Hindlimb muscle (tissue), 1 donor: Measurements from ENCODE around the gene C16orf46. TPM values are rescaled to one million over a fixed set of nuclear protein-coding genes. Genes with fewer than 3 reads are reported as not detected.

Experiments
- DNase-seq: peaks from one replicate; pipeline ENCODE4 v3.0.0-alpha.2; 2013
- polyA plus RNA-seq: library from polyadenylated mRNA; unstranded; fragments of 120-200 nt; gene quantifications from one replicate; pipeline ENCODE4 v1.2.1, GENCODE V29; 2013; ENCODE audit not compliant: insufficient read length

The C16orf46 gene
- polyA plus RNA-seq, 1 donor, result 0.56 TPM

GRCh38 chr16:81073560-81074330, 3.3 kb downstream of the C16orf46 start:
- DNase-seq, result no peak

GRCh38 chr16:81071805-81072204, 5.2 kb downstream of the C16orf46 start:
- no peak for DNase-seq

GRCh38 chr16:81070979-81071378, 6.1 kb downstream of the C16orf46 start:
- no peak for DNase-seq

- DNase-seq, result no peak
Observed at GRCh38 chr16:81069063-81069462, 8.0 kb downstream of the C16orf46 start.

- no peak for DNase-seq
Observed at GRCh38 chr16:81067166-81067565, 9.9 kb downstream of the C16orf46 start.

- DNase-seq, result no peak
Observed at GRCh38 chr16:81066681-81067080, 10.4 kb downstream of the C16orf46 start.

GRCh38 chr16:81061871-81062608, 15.0 kb downstream of the C16orf46 start:
- no peak for DNase-seq

- no peak for DNase-seq
Observed at GRCh38 chr16:81061307-81061640, 15.8 kb downstream of the C16orf46 start.

GRCh38 chr16:81060576-81061306, 16.3 kb downstream of the C16orf46 start:
- no peak for DNase-seq

GRCh38 chr16:81053761-81054160, 23.3 kb downstream of the C16orf46 start:
- DNase-seq, result no peak

- no peak for DNase-seq
Observed at GRCh38 chr16:81042821-81043220, 34.2 kb downstream of the C16orf46 start.

- DNase-seq, result no peak
Observed at GRCh38 chr16:81041696-81042095, 35.3 kb downstream of the C16orf46 start.

GRCh38 chr16:81040842-81041241, 36.2 kb downstream of the C16orf46 start:
- DNase-seq, result no peak

- DNase-seq, result no peak
Observed at GRCh38 chr16:81040131-81040530, 36.9 kb downstream of the C16orf46 start.

- peak; percentile 3 for DNase-seq
Observed at GRCh38 chr16:81036751-81037350, 40.2 kb downstream of the C16orf46 start.

- DNase-seq, result peak; percentile 29
Observed at GRCh38 chr16:81035975-81036750, 40.9 kb downstream of the C16orf46 start.

- DNase-seq, result peak; percentile 92
Observed at GRCh38 chr16:81035398-81035974, 41.6 kb downstream of the C16orf46 start, which contains the start of gene ATMIN. Gene ATMIN, plus strand, starts transcription at chr16:81035842. Its CDS starts 29 bp downstream, at chr16:81035871.

GRCh38 chr16:81029930-81030604, 47.0 kb downstream of the C16orf46 start:
- no peak for DNase-seq

GRCh38 chr16:81026429-81026828, 50.6 kb downstream of the C16orf46 start:
- DNase-seq, result no peak

- no peak for DNase-seq
Observed at GRCh38 chr16:81018496-81018895, 58.5 kb downstream of the C16orf46 start.

- no peak for DNase-seq
Observed at GRCh38 chr16:81014672-81015071, 62.4 kb downstream of the C16orf46 start.
